RCC 7860 (cell line): Measurements from ENCODE around the gene AP2A1.

Experiments
- DNase-seq: peaks from one replicate; pipeline ENCODE4 v3.0.0-alpha.2; 2015; ENCODE audit warnings: low spot score
- FAIRE-seq: peaks from 2 replicates; lab custom pipeline; 2012; peaks lifted over from hg19 to GRCh38; lab: Jason Lieb, UNC

Gene AP2A1

GRCh38 chr19:49852631-49853126 is 85.9 kb downstream of the AP2A1 start:
- FAIRE-seq (no peak), DNase-seq (no peak)

GRCh38 chr19:49853852-49854377 is 87.1 kb downstream of the AP2A1 start:
- no peak for DNase-seq
- no peak for FAIRE-seq

- FAIRE-seq: no peak
- DNase-seq: no peak
Observed at GRCh38 chr19:49854378-49855263, 87.8 kb downstream of the AP2A1 start.

GRCh38 chr19:49855277-49855675 is 88.5 kb downstream of the AP2A1 start:
- FAIRE-seq: no peak
- no peak for DNase-seq

GRCh38 chr19:49855676-49856573 is 89.1 kb downstream of the AP2A1 start:
- FAIRE-seq: no peak
- no peak for DNase-seq

GRCh38 chr19:49856574-49857021 is 89.8 kb downstream of the AP2A1 start:
- no peak for DNase-seq
- no peak for FAIRE-seq
